ENCODE results near the gene PLEKHH3.

PLEKHH3 gene

DNA sequence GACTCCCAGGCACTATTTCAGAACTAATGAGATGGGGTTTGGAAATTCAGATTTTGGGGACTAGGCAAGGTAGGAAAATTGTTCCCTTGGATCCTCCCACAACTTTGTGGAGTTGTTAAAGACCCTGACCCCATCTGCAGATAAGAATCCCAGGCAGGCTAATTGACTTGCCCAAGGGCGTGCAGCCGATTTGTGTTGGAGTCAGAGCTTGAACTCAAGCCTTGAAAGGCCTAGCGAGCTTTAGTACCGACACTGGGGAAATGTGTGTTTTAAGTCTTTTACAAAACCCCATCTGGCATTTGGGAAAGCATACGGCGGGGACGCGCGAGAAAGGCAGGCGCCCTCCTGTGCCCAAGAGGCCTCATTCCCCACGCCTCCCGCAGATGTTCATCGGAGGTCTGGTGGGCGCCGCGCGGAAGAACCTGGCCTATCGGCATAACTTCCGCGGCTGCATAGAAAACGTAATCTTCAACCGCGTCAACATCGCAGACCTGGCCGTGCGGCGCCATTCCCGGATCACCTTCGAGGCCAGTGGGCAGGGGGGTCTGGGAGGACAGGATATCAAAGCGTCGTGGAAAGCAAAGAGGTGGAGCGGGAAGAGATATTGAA, 9.8 kb upstream of the PLEKHH3 start:
- H4K20me1 ChIP-seq (ENCODE audit: insufficient read depth) = no peaks in the 10 kb centered on the region
- no peak overlapping the region for H3K27ac ChIP-seq
- peaks cover 17% of the 10 kb centered on the region for H3K4me1 ChIP-seq (ENCODE audit: low read depth, poor library complexity, severe bottlenecking)
- no peak overlapping the region for H3K4me3 ChIP-seq (IDR thresholded peaks at IDR 0.05; ENCODE audit: insufficient read depth, low read depth, low read length)
- H3K79me2 ChIP-seq (ENCODE audit: insufficient read depth, low read depth) = no peaks in the 10 kb centered on the region
- no peaks in the 10 kb centered on the region for H3K27me3 ChIP-seq (ENCODE audit: insufficient read depth, low read depth)
- TF ChIP-seq, protein P1, sequence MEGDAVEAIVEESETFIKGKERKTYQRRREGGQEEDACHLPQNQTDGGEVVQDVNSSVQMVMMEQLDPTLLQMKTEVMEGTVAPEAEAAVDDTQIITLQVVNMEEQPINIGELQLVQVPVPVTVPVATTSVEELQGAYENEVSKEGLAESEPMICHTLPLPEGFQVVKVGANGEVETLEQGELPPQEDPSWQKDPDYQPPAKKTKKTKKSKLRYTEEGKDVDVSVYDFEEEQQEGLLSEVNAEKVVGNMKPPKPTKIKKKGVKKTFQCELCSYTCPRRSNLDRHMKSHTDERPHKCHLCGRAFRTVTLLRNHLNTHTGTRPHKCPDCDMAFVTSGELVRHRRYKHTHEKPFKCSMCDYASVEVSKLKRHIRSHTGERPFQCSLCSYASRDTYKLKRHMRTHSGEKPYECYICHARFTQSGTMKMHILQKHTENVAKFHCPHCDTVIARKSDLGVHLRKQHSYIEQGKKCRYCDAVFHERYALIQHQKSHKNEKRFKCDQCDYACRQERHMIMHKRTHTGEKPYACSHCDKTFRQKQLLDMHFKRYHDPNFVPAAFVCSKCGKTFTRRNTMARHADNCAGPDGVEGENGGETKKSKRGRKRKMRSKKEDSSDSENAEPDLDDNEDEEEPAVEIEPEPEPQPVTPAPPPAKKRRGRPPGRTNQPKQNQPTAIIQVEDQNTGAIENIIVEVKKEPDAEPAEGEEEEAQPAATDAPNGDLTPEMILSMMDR (conservative IDR thresholded peaks at IDR 0.05; ENCODE audit: low read depth, low read length) = no peak
- no peaks in the 10 kb centered on the region for H3K36me3 ChIP-seq (ENCODE audit: insufficient read depth)
- H3K9ac ChIP-seq = no peak overlapping the region
- no peak overlapping the region for H2AFZ ChIP-seq (ENCODE audit: low read depth)
- H3K4me2 ChIP-seq = no peak overlapping the region

DNA sequence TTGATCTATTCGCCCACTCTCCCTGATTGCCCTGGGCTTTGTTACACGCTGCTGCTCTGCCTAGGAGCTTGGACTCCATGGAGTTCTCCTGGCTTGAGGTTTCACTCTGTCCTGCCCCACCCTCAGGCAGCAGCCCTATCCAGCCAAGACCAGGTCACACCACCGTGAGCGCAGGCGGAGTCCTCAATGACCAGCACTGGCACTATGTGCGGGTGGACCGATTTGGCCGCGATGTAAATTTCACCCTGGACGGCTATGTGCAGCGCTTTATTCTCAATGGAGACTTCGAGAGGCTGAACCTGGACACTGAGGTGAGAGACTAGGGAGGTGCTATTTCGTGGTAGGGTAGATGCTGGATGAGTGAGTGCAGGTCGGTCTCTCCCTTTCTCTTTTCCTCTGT, 9.0 kb upstream of the PLEKHH3 start:
- Histone ChIP-seq H3K27me3 (ENCODE audit: insufficient read depth, low read depth) (no peaks in the 10 kb centered on the region), H3K4me1 (ENCODE audit: low read depth, poor library complexity, severe bottlenecking) (peaks cover 24% of the 10 kb centered on the region), H4K20me1 (ENCODE audit: insufficient read depth) (no peaks in the 10 kb centered on the region), H3K4me3 (IDR thresholded peaks at IDR 0.05; ENCODE audit: insufficient read depth, low read depth, low read length) (no peak overlapping the region), H3K27ac (no peak overlapping the region), H3K79me2 (ENCODE audit: insufficient read depth, low read depth) (no peaks in the 10 kb centered on the region), H3K9ac (no peak overlapping the region), H3K36me3 (ENCODE audit: insufficient read depth) (no peaks in the 10 kb centered on the region), H3K4me2 (no peak overlapping the region), H2AFZ (ENCODE audit: low read depth) (no peak overlapping the region)
- TF ChIP-seq, protein P1 (conservative IDR thresholded peaks at IDR 0.05; ENCODE audit: low read depth, low read length) = no peak

DNA sequence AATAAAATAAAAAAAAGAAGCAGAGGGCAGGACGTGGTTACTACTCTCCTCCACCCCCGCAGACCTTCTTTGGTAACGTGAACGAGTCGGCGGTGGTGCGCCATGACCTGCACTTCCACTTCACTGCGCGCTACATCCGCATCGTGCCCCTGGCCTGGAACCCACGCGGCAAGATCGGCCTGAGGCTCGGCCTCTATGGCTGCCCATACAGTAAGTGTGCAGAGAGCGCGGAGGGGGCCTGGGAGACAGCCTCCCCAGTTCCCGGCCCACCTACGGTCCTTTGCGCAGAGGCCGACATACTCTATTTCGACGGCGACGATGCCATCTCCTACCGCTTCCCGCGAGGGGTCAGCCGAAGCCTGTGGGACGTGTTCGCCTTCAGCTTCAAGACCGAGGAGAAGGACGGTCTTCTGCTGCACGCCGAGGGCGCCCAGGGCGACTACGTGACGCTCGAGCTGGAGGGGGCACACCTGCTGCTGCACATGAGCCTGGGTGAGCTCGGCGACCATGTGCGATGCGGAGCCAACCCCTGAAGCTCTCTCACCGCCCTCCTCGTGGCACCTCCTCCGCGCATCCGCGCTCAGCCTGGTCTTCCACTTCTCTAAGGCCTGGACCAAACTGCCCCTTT, 8.2 kb upstream of the PLEKHH3 start:
- no peaks in the 10 kb centered on the region for H3K27me3 ChIP-seq (ENCODE audit: insufficient read depth, low read depth)
- H3K4me2 ChIP-seq = no peak overlapping the region
- peaks cover 7% of the 10 kb centered on the region; the same call in 1 of the 2 replicates for H3K79me2 ChIP-seq (ENCODE audit: insufficient read depth, low read depth)
- TF ChIP-seq, protein P1 (conservative IDR thresholded peaks at IDR 0.05; ENCODE audit: low read depth, low read length) = no peak
- no peaks in the 10 kb centered on the region for H4K20me1 ChIP-seq (ENCODE audit: insufficient read depth)
- H3K9ac ChIP-seq = no peak overlapping the region
- no peak overlapping the region for H3K4me3 ChIP-seq (IDR thresholded peaks at IDR 0.05; ENCODE audit: insufficient read depth, low read depth, low read length)
- no peak overlapping the region for H2AFZ ChIP-seq (ENCODE audit: low read depth)
- H3K4me1 ChIP-seq (ENCODE audit: low read depth, poor library complexity, severe bottlenecking) = peaks cover 32% of the 10 kb centered on the region
- no peak overlapping the region for H3K27ac ChIP-seq
- no peaks in the 10 kb centered on the region for H3K36me3 ChIP-seq (ENCODE audit: insufficient read depth)

DNA sequence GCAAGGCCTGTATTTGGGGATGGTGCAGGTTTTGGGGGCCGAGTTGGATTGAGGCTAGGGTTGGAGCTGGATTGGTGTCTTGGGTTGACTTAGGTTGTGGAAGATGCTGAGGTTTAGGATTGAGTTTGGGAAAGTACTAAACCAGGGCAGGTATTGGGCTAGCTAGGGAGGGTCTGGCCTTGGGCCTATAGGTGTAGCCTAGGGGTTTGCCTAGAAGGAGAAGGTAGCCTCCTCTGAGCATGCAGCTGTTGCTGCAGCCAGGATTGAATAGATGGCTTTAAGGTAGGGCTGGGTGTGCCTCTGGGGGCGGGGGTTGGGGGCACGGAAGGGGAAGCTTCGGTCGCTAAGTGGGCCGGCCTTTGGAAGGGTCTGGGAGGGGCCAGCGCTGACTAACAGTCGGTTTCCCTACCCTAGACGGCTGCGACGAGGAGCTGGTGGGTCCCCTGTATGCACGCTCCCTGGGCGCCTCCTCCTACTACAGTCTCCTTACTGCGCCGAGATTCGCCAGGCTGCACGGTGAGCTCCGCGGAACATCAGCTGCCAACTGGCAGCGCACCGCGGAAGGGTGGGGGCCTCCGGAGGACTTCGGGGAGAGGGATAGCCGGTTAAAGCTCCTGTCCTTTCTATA, 6.7 kb upstream of the PLEKHH3 start:
- Histone ChIP-seq H2AFZ (ENCODE audit: low read depth) (no peak overlapping the region), H3K27me3 (ENCODE audit: insufficient read depth, low read depth) (no peaks in the 10 kb centered on the region), H3K4me1 (ENCODE audit: low read depth, poor library complexity, severe bottlenecking) (peaks cover 40% of the 10 kb centered on the region), H3K79me2 (ENCODE audit: insufficient read depth, low read depth) (peaks cover 8% of the 10 kb centered on the region; the same call in 1 of the 2 replicates), H4K20me1 (ENCODE audit: insufficient read depth) (no peaks in the 10 kb centered on the region), H3K4me3 (IDR thresholded peaks at IDR 0.05; ENCODE audit: insufficient read depth, low read depth, low read length) (no peak overlapping the region), H3K27ac (no peak overlapping the region), H3K4me2 (peak overlapping the region; percentile 43), H3K36me3 (ENCODE audit: insufficient read depth) (no peaks in the 10 kb centered on the region), H3K9ac (no peak overlapping the region)
- TF ChIP-seq, protein P1 (conservative IDR thresholded peaks at IDR 0.05; ENCODE audit: low read depth, low read length) = no peak

Measured in KMS-11 (cell line).